K562 (cell line): ENCODE data around the gene SNUPN. TPM values are rescaled to one million over a fixed set of nuclear protein-coding genes. Genes with fewer than 3 reads are reported as not detected.
A peak's percentile ranks its signal among the peaks of the same experiment; 100 is the strongest.

Source experiments
- ARID2 ChIP-seq: fragments of 450-650 bp; IDR thresholded peaks from 2 replicates; pipeline ENCODE4 v1.6.1; 2017; ENCODE audit warnings: antibody characterized with exemption, mild to moderate bottlenecking
- HMBOX1 ChIP-seq: sonication (generic); IDR thresholded peaks from 2 replicates; pipeline ENCODE4 v1.6.1; 2016
- HMGN3 ChIP-seq: IDR thresholded peaks from 2 replicates; pipeline ENCODE4 v1.6.1; 2011; ENCODE audit warnings: borderline replicate concordance, low read depth, mild to moderate bottlenecking, mixed read lengths, low read length; ENCODE audit not compliant: insufficient read length; ENCODE audit errors: extremely low read depth
- HNRNPK ChIP-seq: fragments of 200-400 bp; formaldehyde crosslinking; IDR thresholded peaks from one replicate; pipeline ENCODE4 v1.6.1; 2018; ENCODE audit warnings: mild to moderate bottlenecking, low read depth, low read length; ENCODE audit not compliant: poor library complexity, severe bottlenecking
- HSF4 ChIP-seq: fragments of 250-450 bp; sonication (Bioruptor Pico); IDR thresholded peaks from 2 replicates; pipeline ENCODE4 v2.1.2; 2022; ENCODE audit warnings: mild to moderate bottlenecking, moderate library complexity, borderline replicate concordance
- NCOA1 ChIP-seq: fragments of 450-650 bp; IDR thresholded peaks from 2 replicates; pipeline ENCODE4 v1.6.1; 2016; ENCODE audit warnings: low read depth
- NR1H2 ChIP-seq: sonication (generic); formaldehyde crosslinking; IDR thresholded peaks from 2 replicates; pipeline ENCODE4 v1.4.0; 2020; ENCODE audit warnings: mild to moderate bottlenecking, missing genetic modification reagents
- PHF8 ChIP-seq: fragments of 200-600 bp; sonication (generic); IDR thresholded peaks from 2 replicates; pipeline ENCODE4 v1.6.1; 2012; ENCODE audit warnings: mixed run types, mild to moderate bottlenecking, inconsistent platforms, low read length, moderate library complexity, borderline replicate concordance
- PRDM10 ChIP-seq: fragments of 450-650 bp; IDR thresholded peaks from 2 replicates; pipeline ENCODE4 v1.6.1; 2018; ENCODE audit not compliant: partially characterized antibody
- RBM17 ChIP-seq: fragments of 200-400 bp; formaldehyde crosslinking; IDR thresholded peaks from 2 replicates; pipeline ENCODE4 v1.6.1; 2017; ENCODE audit warnings: low read depth, mild to moderate bottlenecking, low read length, borderline replicate concordance
- TCF7L2 ChIP-seq: fragments of 150-350 bp; IDR thresholded peaks from 2 replicates; pipeline ENCODE4 v1.6.1; 2016; ENCODE audit warnings: low read depth, mild to moderate bottlenecking, low read length, moderate library complexity
- TEAD1 ChIP-seq, 2 experiments: fragments of 450-650 bp in 1 of 2; sonication (generic) in 1 of 2; formaldehyde crosslinking; IDR thresholded peaks; 2 replicates each; pipeline versions ENCODE4 v1.4.0 to v1.8.0; 2020 to 2022; ENCODE audit warnings: mild to moderate bottlenecking in 2 of 2, missing genetic modification reagents in 1 of 2
- ZBTB7A ChIP-seq: IDR thresholded peaks from 2 replicates; pipeline ENCODE4 v1.6.1; 2011; ENCODE audit warnings: low read depth, mild to moderate bottlenecking, low read length, moderate library complexity, borderline replicate concordance; ENCODE audit not compliant: control insufficient read depth
- ZNF274 ChIP-seq: IDR thresholded peaks from 2 replicates; pipeline ENCODE4 v1.6.1; 2011; ENCODE audit warnings: low read depth, mild to moderate bottlenecking, low read length, moderate library complexity, borderline replicate concordance
- ZNF277 ChIP-seq: fragments of 250-450 bp; sonication (Bioruptor Pico); IDR thresholded peaks from 2 replicates; pipeline ENCODE4 v1.8.0; 2022; ENCODE audit warnings: inconsistent platforms, mild to moderate bottlenecking, moderate library complexity, borderline replicate concordance
- ZNF518B ChIP-seq: fragments of 250-450 bp; sonication (Bioruptor Pico); IDR thresholded peaks from 2 replicates; pipeline ENCODE4 v1.5.0; 2021; ENCODE audit warnings: mild to moderate bottlenecking, moderate library complexity
- polyA plus RNA-seq, 8 experiments: library from polyadenylated mRNA; depleted of rRNA in 4 of 8; stranded (reverse) in 5 of 8; unstranded in 3 of 8; fragments of >200 nt; fragmentation: Nextera tagmentation in 2 of 8; fragmentation: Illumina TruSeq in 1 of 8; extraction: Ambion mirVana in 2 of 8; extraction: Trizol in 1 of 8; gene quantifications; 2 replicates each; pipeline versions ENCODE4 v1.2.1 to v1.2.3, GENCODE V29; 2011 to 2014; ENCODE audit warnings: inconsistent platforms in 1 of 8, missing spikeins in 1 of 8
- total RNA-seq, 7 experiments: library from RNA; depleted of rRNA in 6 of 7; stranded (reverse); fragments of >200 nt in 6 of 7; fragmentation: Illumina TruSeq in 2 of 7; extraction: Trizol in 2 of 7; gene quantifications; 2 replicates each; pipeline versions ENCODE4 v1.2.1 to v1.2.3, GENCODE V29; 2011 to 2021; ENCODE audit warnings: low replicate concordance in 1 of 7

The SNUPN gene
- total and polyA plus RNA-seq, 9 of the 15 experiments (the other 6 are each of a cell fraction or from before 2014, with no cell fraction given), result 32.2 to 78.3 (median 40.0) TPM

- no peak for TF ChIP-seq ZNF277 (CRISPR knock-in tag)
- TF ChIP-seq HMGN3, result peak; percentile 94
- TF ChIP-seq NCOA1, result peak; percentile 74
- TF ChIP-seq TEAD1 (CRISPR knock-in tag; IDR thresholded peaks at IDR 0.05), result peak; percentile 50 to 59; a peak in 2 of 4 replicates
- no peak for TF ChIP-seq HSF4 (CRISPR knock-in tag)
- no peak for TF ChIP-seq ZNF518B
- TF ChIP-seq ZNF274, result no peak; the same call in 1 of the 2 replicates
- peak; percentile 83 for TF ChIP-seq PHF8
- peak; percentile 67 for TF ChIP-seq ZBTB7A
- no peak for TF ChIP-seq TCF7L2
- TF ChIP-seq NR1H2 (CRISPR knock-in tag), result no peak
- no peak for TF ChIP-seq RBM17
- no peak for TF ChIP-seq ARID2
- no peak for TF ChIP-seq HNRNPK
- TF ChIP-seq HMBOX1, result no peak
- TF ChIP-seq PRDM10, result peak; percentile 94
These were observed at the start of gene SNUPN (continued) for GRCh38 chr15:75625542-75626347.
